Esophagus squamous epithelium (tissue), 5 donors: ENCODE data around the gene GATB. TPM values are rescaled to one million over a fixed set of nuclear protein-coding genes. Genes with fewer than 3 reads are reported as not detected.

ENCODE experiments used
- DNase-seq: peaks from one replicate; lab custom pipeline; 2025; lab: John Stamatoyannopoulos, UW
- H3K27ac ChIP-seq, 4 donors: fragments of 200-600 bp; sonication (generic); one replicate each; pipeline ENCODE4 v1.5.1; 2016 to 2019; ENCODE audit warnings: mild to moderate bottlenecking in 1 of 4
- H3K27me3 ChIP-seq, 4 donors: fragments of 200-600 bp; sonication (generic); 1 replicate in 3 of 4; 2 replicates in 1 of 4; pipeline versions ENCODE4 v1.5.1 to v1.6.0; 2017 to 2021; ENCODE audit warnings: antibody characterized with exemption in 1 of 4
- H3K36me3 ChIP-seq, 3 donors: fragments of 200-600 bp; sonication (generic); one replicate each; pipeline ENCODE4 v1.5.1; 2016 to 2019
- H3K4me1 ChIP-seq, 3 donors: fragments of 200-600 bp; sonication (generic); one replicate each; pipeline ENCODE4 v1.5.1; 2017 to 2019
- H3K4me3 ChIP-seq, 4 donors: fragments of 200-600 bp; sonication (generic); 1 replicate in 3 of 4; 2 replicates in 1 of 4; pipeline ENCODE4 v1.5.1; 2016 to 2019; ENCODE audit warnings: mild to moderate bottlenecking in 2 of 4, moderate library complexity in 1 of 4
- H3K9me3 ChIP-seq, 3 donors: fragments of 200-600 bp; sonication (generic); one replicate each; pipeline ENCODE4 v1.5.1; 2016 to 2019
- POLR2A ChIP-seq, 4 donors: fragments of 450-650 bp; IDR thresholded peaks; one replicate each; pipeline ENCODE4 v1.6.1; 2017; ENCODE audit warnings: antibody characterized with exemption in 4 of 4, mild to moderate bottlenecking in 4 of 4, moderate library complexity in 3 of 4
- WGBS, 2 donors: methylation state at CpG; one replicate each; pipeline ENCODE4 v1.1.5; 2018; 5-methylcytosine and 5-hydroxymethylcytosine counted together
- intact Hi-C: fragments of 100-400 bp; cut with DNase I; formaldehyde crosslinking; loops from one replicate; pipeline ENCODE4 v1.15.0; 2022
- total RNA-seq, 4 donors: library from RNA; depleted of rRNA; stranded (reverse); fragments of >200 nt; gene quantifications; one replicate each; pipeline ENCODE4 v1.1.0, GENCODE V29; 2016
- TF ChIP-seq, protein P1 (sequence below), 6 experiments: fragments of 450-650 bp in 4 of 6; fragments of 200-600 bp in 2 of 6; sonication (generic) in 2 of 6; IDR thresholded peaks; one replicate each; pipeline ENCODE4 v1.5.1; 2016 to 2019; ENCODE audit warnings: antibody characterized with exemption in 6 of 6, mild to moderate bottlenecking in 4 of 6, moderate library complexity in 4 of 6
- donor health status: DM: yes; HTN: yes; CAD: no.

GATB gene
- total RNA-seq, 4 donors from 2014 or later, result 13.4 to 29.8 (median 24.2) TPM

DNA sequence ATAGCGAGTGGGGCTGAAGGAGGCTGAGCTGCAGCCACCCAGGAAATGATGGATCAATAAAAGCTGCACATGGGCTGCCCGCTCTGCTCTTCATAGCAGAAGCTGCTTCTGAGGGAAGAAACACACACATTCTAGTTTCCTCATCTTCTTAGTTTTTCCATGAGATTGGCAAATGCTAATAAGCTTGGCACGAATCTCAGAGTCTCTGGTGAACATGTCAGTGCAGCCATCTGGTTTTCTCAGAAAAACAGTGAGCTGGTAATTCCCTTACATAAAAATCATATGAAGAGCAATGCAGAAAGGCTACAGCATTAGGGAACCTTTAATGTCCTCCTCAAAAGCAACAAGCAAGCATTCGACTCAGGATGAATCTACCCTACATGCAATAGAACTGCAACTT is 69.9 kb downstream of the GATB start:
- WGBS, 2 donors, result 31 to 59% methylated on average over 4 of the region's 4 CpGs
- Histone ChIP-seq H3K27me3 (no peaks in the 10 kb centered on the region), H3K4me3 (no peak overlapping the region), H3K4me1 (peaks cover 23 to 72% (median 56%) of the 10 kb centered on the region in 3 donors), H3K27ac (peak overlapping the region; percentile 0 to 65 (median 52)), H3K9me3 (no peaks in the 10 kb centered on the region), H3K36me3 (no peaks in the 10 kb centered on the region)
- no peak for DNase-seq
- intact Hi-C loops, result no loop called here
- no peak for TF ChIP-seq POLR2A (IDR thresholded peaks at IDR 0.05)
- TF ChIP-seq, protein P1, sequence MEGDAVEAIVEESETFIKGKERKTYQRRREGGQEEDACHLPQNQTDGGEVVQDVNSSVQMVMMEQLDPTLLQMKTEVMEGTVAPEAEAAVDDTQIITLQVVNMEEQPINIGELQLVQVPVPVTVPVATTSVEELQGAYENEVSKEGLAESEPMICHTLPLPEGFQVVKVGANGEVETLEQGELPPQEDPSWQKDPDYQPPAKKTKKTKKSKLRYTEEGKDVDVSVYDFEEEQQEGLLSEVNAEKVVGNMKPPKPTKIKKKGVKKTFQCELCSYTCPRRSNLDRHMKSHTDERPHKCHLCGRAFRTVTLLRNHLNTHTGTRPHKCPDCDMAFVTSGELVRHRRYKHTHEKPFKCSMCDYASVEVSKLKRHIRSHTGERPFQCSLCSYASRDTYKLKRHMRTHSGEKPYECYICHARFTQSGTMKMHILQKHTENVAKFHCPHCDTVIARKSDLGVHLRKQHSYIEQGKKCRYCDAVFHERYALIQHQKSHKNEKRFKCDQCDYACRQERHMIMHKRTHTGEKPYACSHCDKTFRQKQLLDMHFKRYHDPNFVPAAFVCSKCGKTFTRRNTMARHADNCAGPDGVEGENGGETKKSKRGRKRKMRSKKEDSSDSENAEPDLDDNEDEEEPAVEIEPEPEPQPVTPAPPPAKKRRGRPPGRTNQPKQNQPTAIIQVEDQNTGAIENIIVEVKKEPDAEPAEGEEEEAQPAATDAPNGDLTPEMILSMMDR (IDR thresholded peaks at IDR 0.05), result no peak

DNA sequence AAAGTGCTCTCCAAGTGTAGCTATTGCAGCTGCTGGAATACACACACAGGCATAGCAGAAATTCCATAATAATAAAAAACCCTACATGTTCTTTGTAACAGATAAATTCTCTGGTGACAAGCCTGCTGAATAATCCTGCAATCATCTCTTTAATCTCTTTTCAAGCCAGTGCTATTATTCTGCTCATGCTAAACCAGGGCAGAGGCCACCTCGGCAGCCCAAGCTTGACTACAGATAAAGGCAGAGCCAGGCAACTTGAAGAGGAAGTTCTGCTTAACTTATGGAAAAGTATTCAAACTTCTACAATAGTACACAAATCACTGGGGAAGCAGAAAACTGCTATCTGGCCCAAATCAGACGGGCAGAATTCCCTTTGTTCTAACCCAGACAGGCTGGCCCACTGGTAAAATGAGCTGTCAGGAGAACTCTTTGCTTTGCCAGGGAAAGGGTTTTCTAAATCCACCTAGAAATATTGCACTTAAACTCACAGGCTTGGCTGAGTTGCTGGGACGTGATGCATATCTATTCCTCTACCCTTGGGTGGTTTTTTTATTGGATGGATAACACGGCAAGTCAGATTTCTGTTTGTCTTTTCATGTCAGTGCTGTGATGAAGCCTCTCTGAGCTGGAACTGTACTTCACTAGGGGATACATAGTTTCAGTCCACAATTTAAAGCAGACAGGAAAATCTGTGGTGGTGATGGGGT is 70.5 kb downstream of the GATB start:
- Histone ChIP-seq H3K27ac (peak overlapping the region; percentile 24 to 65 (median 52)), H3K4me3 (no peak overlapping the region)

DNA sequence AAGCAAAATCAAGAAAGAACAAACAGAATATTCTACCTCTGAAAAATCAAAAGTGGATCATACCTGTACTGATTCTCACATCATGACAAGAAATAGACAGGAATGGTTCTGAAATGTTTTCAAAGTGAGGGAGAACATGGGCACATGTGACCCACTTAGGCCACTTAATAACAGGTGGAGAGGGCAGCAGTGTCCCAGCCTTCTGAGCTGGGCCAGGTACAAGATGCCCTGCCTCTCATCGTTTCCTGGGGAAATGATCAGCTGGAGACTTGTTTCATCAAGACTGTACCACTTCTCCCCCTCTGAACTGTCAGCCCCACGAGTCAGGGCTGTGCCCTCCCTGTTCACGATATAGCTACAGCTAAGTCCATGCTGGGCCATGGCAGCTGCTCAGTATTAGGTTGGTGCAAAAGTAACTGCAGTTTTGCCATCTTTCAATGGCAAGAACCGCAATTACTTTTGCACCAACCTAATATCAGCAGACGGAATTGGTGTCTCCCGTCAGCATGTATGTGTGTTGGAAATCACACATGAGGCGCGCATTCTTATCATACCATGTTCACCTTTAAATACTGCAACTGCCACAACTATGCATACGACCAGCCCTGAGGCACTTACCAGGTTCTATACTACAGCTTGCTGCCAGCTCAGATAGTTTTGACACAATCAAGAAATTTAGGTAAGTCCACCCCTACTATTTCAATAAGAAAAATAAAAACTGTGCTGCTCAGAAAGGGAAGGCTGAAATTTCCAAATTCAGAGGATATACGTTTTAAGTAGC is 71.4 kb downstream of the GATB start:
- no peaks in the 10 kb centered on the region for H3K9me3 ChIP-seq
- H3K4me3 ChIP-seq, result no peak overlapping the region
- TF ChIP-seq, protein P1 (IDR thresholded peaks at IDR 0.05), result no peak
- no peak for TF ChIP-seq POLR2A (IDR thresholded peaks at IDR 0.05)
- WGBS, 2 donors, result 65 to 68% methylated on average over 10 of the region's 10 CpGs
- DNase-seq, result no peak
- H3K27me3 ChIP-seq, result no peaks in the 10 kb centered on the region
- no peaks in the 10 kb centered on the region for H3K36me3 ChIP-seq
- peaks cover 23 to 82% (median 56%) of the 10 kb centered on the region in 3 donors for H3K4me1 ChIP-seq
- intact Hi-C loops, result no loop called here
- H3K27ac ChIP-seq, result peak overlapping the region in 2 of 4 donors; percentile 53 to 65

More for the DNA sequence above, 70.5 kb downstream of the GATB start:
- Histone ChIP-seq H3K4me1 (peaks cover 23 to 78% (median 56%) of the 10 kb centered on the region in 3 donors), H3K27me3 (no peaks in the 10 kb centered on the region), H3K9me3 (no peaks in the 10 kb centered on the region), H3K36me3 (no peaks in the 10 kb centered on the region)
- intact Hi-C loops, result no loop called here
- DNase-seq, result no peak
- TF ChIP-seq POLR2A (IDR thresholded peaks at IDR 0.05), result no peak
- TF ChIP-seq, protein P1 (IDR thresholded peaks at IDR 0.05), result no peak
- 25 to 33% methylated on average over 3 to 4 of the region's 4 CpGs for WGBS, 2 donors

DNA sequence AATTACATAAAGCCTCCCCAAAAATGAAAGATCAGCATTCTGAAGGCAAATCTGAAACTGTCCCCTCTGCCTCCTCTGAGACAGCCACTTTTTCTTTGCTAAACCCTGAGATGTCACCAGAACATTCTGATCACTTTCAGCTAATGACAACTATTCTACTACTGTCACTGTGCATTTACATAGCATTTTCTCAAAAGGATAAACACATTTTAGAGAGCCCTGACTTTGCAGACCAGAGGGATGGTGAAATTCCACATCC is 72.1 kb downstream of the GATB start:
- intact Hi-C loops, result no loop called here
- no peak overlapping the region for H3K4me3 ChIP-seq
- TF ChIP-seq POLR2A (IDR thresholded peaks at IDR 0.05), result no peak
- TF ChIP-seq, protein P1 (IDR thresholded peaks at IDR 0.05), result no peak
- no peak for DNase-seq
- peak overlapping the region in 2 of 4 donors; percentile 53 to 65 for H3K27ac ChIP-seq
- H3K9me3 ChIP-seq, result no peaks in the 10 kb centered on the region
- peaks cover 23 to 82% (median 56%) of the 10 kb centered on the region in 3 donors for H3K4me1 ChIP-seq
- peaks cover 0 to 6% (median 0%) of the 10 kb centered on the region in 3 donors for H3K36me3 ChIP-seq
- no peaks in the 10 kb centered on the region for H3K27me3 ChIP-seq
